K562 (cell line): ENCODE results near the gene LYPD4. TPM values are rescaled to one million over a fixed set of nuclear protein-coding genes. Genes with fewer than 3 reads are reported as not detected.

Experiments used
- BMI1 ChIP-seq: fragments of 150-350 bp; IDR thresholded peaks from 2 replicates; pipeline ENCODE4 v1.6.1; 2014; ENCODE audit warnings: low read length
- BRD9 ChIP-seq: fragments of 450-650 bp; IDR thresholded peaks from 2 replicates; pipeline ENCODE4 v1.6.1; 2018; ENCODE audit warnings: low read depth; ENCODE audit not compliant: partially characterized antibody
- ELF4 ChIP-seq: fragments of 450-650 bp; formaldehyde crosslinking; IDR thresholded peaks from 2 replicates; pipeline ENCODE4 v1.4.0; 2022; ENCODE audit warnings: missing genetic modification characterization
- GABPB1 ChIP-seq: sonication (generic); formaldehyde crosslinking; IDR thresholded peaks from 2 replicates; pipeline ENCODE4 v1.8.0; 2022; ENCODE audit warnings: mild to moderate bottlenecking, missing genetic modification reagents
- GTF2A2 ChIP-seq: IDR thresholded peaks from 2 replicates; pipeline ENCODE4 v1.6.1; 2016; ENCODE audit warnings: mild to moderate bottlenecking, missing genetic modification characterization, missing compliant biosample characterization
- PHF21A ChIP-seq: fragments of 450-650 bp; IDR thresholded peaks from 2 replicates; pipeline ENCODE4 v1.6.1; 2017; ENCODE audit warnings: low read depth, borderline replicate concordance
- POLR3G ChIP-seq: IDR thresholded peaks from 2 replicates; pipeline ENCODE4 v1.6.1; 2011; ENCODE audit not compliant: insufficient read length, insufficient replicate concordance; ENCODE audit errors: extremely low read depth
- ZC3H4 ChIP-seq: sonication (generic); formaldehyde crosslinking; IDR thresholded peaks from 2 replicates; pipeline ENCODE4 v1.9.0; 2021; ENCODE audit warnings: missing genetic modification reagents, borderline replicate concordance
- ZFPM2 ChIP-seq: fragments of 250-450 bp; sonication (Bioruptor Pico); IDR thresholded peaks from 2 replicates; pipeline ENCODE4 v1.5.1; 2022; ENCODE audit warnings: mild to moderate bottlenecking
- ZNF165 ChIP-seq: fragments of 250-450 bp; sonication (Bioruptor Pico); IDR thresholded peaks from 2 replicates; pipeline ENCODE4 v1.4.0; 2020; ENCODE audit warnings: borderline replicate concordance
- ZNF212 ChIP-seq: fragments of 450-650 bp; formaldehyde crosslinking; IDR thresholded peaks from 2 replicates; pipeline ENCODE4 v1.4.0; 2020; ENCODE audit warnings: mild to moderate bottlenecking
- polyA plus RNA-seq, 8 experiments: library from polyadenylated mRNA; depleted of rRNA in 4 of 8; stranded (reverse) in 5 of 8; unstranded in 3 of 8; fragments of >200 nt; fragmentation: Nextera tagmentation in 2 of 8; fragmentation: Illumina TruSeq in 1 of 8; extraction: Ambion mirVana in 2 of 8; extraction: Trizol in 1 of 8; gene quantifications; 2 replicates each; pipeline versions ENCODE4 v1.2.1 to v1.2.3, GENCODE V29; 2011 to 2014; ENCODE audit warnings: inconsistent platforms in 1 of 8, missing spikeins in 1 of 8
- total RNA-seq, 7 experiments: library from RNA; depleted of rRNA in 6 of 7; stranded (reverse); fragments of >200 nt in 6 of 7; fragmentation: Illumina TruSeq in 2 of 7; extraction: Trizol in 2 of 7; gene quantifications; 2 replicates each; pipeline versions ENCODE4 v1.2.1 to v1.2.3, GENCODE V29; 2011 to 2021; ENCODE audit warnings: low replicate concordance in 1 of 7
- TF ChIP-seq, protein P1 (sequence below), 2 experiments: fragments of 450-650 bp; IDR thresholded peaks; 2 replicates each; pipeline ENCODE4 v1.6.1; 2016; ENCODE audit warnings: mild to moderate bottlenecking in 2 of 2, borderline replicate concordance in 1 of 2, low read depth in 1 of 2, moderate library complexity in 1 of 2
- TF ChIP-seq, protein P2 (sequence below): fragments of 250-450 bp; sonication (Bioruptor Pico); IDR thresholded peaks from 2 replicates; pipeline ENCODE4 v1.4.0; 2020; ENCODE audit warnings: mild to moderate bottlenecking, moderate library complexity
- TF ChIP-seq, protein P3 (sequence below): fragments of 250-450 bp; sonication (Bioruptor Pico); IDR thresholded peaks from 2 replicates; pipeline ENCODE4 v1.4.0; 2020; ENCODE audit warnings: borderline replicate concordance

LYPD4 gene
- total and polyA plus RNA-seq, 9 of the 15 experiments (the other 6 are each of a cell fraction or from before 2014, with no cell fraction given), result 0.11 TPM; not detected in 8

DNA sequence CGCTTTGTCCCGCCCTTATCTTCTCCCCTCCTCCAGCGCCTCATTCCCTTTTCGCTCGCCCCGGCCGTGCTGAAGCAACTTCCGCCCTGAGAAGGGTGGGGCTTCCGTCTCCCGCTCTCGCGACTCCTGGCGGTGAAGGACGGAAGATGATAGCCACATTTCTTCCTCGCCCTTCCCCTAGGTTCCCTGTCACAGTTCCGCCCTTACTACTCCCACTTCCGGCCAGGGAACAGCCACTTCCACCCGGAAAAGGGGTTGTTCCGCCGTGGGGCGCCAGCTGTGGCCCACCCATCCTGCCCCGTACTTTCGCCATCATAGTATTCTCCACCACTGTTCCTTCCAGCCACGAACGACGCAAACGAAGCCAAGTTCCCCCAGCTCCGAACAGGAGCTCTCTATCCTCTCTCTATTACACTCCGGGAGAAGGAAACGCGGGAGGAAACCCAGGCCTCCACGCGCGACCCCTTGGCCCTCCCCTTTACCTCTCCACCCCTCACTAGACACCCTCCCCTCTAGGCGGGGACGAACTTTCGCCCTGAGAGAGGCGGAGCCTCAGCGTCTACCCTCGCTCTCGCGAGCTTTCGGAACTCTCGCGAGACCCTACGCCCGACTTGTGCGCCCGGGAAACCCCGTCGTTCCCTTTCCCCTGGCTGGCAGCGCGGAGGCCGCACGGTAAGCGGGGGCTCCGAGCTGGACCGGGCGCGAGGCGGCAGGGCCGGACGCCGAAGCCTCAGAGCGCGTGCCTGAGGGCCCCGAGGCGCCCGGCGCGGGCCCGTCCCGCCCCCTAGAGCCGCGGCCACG lies 15.3 kb upstream of the LYPD4 start, which contains the start of gene RPS19 (continued):
- TF ChIP-seq ELF4 (peak; percentile 86), ZNF212 (CRISPR knock-in tag) (no peak), BRD9 (peak; percentile 26), ZFPM2 (CRISPR knock-in tag) (no peak), ZC3H4 (CRISPR knock-in tag) (no peak), GABPB1 (CRISPR knock-in tag) (peak; percentile 96), POLR3G (no peak), BMI1 (no peak), PHF21A (no peak), GTF2A2 (tag) (no peak), ZNF165 (CRISPR knock-in tag) (no peak)
- TF ChIP-seq, protein P1, sequence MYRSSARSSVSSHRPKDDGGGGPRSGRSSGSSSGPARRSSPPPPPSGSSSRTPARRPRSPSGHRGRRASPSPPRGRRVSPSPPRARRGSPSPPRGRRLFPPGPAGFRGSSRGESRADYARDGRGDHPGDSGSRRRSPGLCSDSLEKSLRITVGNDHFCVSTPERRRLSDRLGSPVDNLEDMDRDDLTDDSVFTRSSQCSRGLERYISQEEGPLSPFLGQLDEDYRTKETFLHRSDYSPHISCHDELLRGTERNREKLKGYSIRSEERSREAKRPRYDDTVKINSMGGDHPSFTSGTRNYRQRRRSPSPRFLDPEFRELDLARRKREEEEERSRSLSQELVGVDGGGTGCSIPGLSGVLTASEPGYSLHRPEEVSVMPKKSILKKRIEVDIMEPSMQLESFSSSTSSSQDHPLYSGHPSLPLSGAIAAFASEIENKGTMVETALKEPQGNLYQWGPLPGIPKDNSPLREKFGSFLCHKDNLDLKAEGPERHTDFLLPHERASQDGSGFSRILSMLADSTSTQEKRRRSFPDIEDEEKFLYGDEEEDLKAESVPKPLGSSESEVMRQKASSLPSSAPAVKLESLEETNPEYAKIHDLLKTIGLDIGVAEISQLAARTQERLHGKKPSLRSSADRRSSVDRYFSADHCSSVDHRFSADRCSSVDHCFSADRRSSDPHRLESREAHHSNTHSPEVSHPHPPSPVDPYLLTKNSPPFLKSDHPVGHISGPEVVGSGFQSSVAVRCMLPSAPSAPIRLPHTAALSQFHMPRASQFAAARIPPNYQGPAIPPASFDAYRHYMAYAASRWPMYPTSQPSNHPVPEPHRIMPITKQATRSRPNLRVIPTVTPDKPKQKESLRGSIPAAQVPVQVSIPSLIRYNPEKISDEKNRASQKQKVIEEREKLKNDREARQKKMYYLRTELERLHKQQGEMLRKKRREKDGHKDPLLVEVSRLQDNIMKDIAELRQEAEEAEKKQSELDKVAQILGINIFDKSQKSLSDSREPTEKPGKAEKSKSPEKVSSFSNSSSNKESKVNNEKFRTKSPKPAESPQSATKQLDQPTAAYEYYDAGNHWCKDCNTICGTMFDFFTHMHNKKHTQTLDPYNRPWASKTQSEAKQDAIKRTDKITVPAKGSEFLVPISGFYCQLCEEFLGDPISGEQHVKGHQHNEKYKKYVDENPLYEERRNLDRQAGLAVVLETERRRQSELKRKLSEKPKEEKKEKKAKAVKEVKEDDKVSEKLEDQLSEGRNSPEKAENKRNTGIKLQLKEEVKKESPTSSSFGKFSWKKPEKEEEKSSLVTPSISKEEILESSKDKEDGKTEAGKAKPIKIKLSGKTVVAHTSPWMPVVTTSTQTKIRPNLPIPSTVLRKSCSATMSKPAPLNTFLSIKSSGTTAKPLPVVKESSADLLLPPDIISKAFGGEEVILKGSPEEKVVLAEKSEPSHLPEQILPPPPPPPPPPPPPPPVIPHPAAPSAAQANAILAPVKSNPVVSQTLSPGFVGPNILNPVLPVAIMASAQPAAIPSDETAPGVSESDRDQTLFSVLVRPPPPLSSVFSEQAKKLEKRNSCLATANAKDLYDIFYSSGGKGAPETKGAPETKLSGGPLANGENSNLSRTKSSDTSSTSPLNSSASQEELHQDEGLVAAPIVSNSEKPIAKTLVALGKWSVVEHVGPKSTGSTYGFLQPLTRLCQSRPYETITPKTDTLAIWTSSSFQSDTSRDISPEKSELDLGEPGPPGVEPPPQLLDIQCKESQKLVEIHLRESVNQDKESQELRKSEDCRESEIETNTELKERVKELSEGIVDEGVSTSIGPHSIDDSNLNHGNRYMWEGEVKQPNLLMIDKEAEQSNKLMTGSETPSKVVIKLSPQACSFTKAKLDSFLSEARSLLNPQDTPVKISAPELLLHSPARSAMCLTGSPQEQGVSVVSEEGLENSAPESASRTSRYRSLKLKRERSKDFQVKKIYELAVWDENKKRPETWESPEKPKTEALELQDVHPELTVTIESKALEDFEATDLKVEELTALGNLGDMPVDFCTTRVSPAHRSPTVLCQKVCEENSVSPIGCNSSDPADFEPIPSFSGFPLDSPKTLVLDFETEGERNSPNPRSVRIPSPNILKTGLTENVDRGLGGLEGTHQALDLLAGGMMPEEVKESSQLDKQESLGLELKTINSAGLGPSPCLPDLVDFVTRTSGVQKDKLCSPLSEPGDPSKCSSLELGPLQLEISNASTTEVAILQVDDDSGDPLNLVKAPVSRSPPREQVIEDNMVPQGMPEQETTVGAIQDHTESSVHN (IDR thresholded peaks at IDR 0.05; ENCODE audit: borderline replicate concordance in 1 of 2, low read depth in 1 of 2), result 0 out of 4 replicates have a peak, but pooled peaks of 1 of the 2 experiments have one; percentile 37
- TF ChIP-seq, protein P2, sequence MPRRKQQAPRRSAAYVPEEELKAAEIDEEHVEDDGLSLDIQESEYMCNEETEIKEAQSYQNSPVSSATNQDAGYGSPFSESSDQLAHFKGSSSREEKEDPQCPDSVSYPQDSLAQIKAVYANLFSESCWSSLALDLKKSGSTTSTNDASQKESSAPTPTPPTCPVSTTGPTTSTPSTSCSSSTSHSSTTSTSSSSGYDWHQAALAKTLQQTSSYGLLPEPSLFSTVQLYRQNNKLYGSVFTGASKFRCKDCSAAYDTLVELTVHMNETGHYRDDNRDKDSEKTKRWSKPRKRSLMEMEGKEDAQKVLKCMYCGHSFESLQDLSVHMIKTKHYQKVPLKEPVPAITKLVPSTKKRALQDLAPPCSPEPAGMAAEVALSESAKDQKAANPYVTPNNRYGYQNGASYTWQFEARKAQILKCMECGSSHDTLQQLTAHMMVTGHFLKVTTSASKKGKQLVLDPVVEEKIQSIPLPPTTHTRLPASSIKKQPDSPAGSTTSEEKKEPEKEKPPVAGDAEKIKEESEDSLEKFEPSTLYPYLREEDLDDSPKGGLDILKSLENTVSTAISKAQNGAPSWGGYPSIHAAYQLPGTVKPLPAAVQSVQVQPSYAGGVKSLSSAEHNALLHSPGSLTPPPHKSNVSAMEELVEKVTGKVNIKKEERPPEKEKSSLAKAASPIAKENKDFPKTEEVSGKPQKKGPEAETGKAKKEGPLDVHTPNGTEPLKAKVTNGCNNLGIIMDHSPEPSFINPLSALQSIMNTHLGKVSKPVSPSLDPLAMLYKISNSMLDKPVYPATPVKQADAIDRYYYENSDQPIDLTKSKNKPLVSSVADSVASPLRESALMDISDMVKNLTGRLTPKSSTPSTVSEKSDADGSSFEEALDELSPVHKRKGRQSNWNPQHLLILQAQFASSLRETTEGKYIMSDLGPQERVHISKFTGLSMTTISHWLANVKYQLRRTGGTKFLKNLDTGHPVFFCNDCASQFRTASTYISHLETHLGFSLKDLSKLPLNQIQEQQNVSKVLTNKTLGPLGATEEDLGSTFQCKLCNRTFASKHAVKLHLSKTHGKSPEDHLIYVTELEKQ (CRISPR knock-in tag), result no peak
- TF ChIP-seq, protein P3, sequence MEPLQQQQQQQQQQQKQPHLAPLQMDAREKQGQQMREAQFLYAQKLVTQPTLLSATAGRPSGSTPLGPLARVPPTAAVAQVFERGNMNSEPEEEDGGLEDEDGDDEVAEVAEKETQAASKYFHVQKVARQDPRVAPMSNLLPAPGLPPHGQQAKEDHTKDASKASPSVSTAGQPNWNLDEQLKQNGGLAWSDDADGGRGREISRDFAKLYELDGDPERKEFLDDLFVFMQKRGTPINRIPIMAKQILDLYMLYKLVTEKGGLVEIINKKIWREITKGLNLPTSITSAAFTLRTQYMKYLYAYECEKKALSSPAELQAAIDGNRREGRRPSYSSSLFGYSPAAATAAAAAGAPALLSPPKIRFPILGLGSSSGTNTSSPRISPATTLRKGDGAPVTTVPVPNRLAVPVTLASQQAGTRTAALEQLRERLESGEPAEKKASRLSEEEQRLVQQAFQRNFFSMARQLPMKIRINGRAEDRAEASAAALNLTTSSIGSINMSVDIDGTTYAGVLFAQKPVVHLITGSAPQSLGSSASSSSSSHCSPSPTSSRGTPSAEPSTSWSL, result no peak; the same call in 1 of the 2 replicates
